HG02840 (cell line): ENCODE data around the gene ACTR3.

Experiments used
- ATAC-seq: cut with Tn5 transposase; IDR thresholded peaks from one replicate; pipeline ENCODE4 v1.9.1; 2021; ENCODE audit warnings: mild to moderate bottlenecking, moderate library complexity, moderate number of reproducible peaks; ENCODE audit not compliant: unreplicated experiment, low FRiP score

The ACTR3 gene

DNA sequence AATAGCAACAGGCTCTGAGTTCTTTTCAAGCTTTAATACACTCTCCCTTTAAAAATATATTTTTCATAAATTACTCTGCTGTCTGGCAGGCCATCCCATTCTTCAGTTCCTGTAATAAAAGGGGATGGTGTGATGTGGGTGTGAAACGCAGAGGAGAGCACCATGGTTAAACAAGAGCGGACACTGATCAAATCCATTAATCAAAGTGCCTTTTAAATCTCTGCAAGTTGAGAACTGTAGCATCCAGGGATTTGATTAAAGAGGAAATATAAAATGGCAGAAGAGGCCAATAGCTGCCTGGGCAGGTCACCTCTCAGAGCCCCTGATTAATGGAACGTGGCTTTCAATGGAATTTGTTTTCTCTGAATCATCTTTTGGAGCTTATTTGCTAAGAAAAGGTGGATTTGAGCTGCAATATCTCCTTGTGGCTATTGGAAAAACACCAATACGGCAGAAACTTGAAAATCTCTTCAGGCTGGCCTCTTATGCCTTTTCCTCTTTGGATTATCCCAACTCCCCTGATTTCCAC is 96.9 kb downstream of the ACTR3 start:
- no peak for ATAC-seq

GRCh38 chr2:113992090-113992489 is 102.2 kb downstream of the ACTR3 start:
- no peak for ATAC-seq

- ATAC-seq = no peak
Observed at GRCh38 chr2:113996671-113997594, 107.0 kb downstream of the ACTR3 start.

DNA sequence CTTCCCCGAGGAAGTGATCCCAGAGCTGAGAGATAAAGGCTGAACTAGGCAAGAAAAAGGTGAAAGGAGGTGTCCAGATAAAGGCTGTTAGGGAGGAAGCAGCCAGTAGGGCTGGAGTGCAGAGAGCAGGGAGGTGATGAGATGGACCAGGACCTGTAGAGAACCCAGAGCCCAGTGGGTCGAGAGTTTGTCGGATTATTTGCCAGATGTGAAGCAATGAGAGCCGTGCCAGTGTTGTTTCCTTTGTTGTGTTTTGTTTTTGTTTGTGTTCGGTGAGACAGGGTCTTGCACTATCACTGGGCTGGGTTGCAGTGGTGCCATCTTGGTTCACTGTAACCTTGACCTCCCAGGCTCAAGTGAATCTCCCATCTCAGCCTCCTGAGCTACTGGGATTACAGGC is 111.3 kb downstream of the ACTR3 start:
- ATAC-seq = no peak

- no peak for ATAC-seq
Observed at GRCh38 chr2:114001937-114002336, 112.0 kb downstream of the ACTR3 start.

DNA sequence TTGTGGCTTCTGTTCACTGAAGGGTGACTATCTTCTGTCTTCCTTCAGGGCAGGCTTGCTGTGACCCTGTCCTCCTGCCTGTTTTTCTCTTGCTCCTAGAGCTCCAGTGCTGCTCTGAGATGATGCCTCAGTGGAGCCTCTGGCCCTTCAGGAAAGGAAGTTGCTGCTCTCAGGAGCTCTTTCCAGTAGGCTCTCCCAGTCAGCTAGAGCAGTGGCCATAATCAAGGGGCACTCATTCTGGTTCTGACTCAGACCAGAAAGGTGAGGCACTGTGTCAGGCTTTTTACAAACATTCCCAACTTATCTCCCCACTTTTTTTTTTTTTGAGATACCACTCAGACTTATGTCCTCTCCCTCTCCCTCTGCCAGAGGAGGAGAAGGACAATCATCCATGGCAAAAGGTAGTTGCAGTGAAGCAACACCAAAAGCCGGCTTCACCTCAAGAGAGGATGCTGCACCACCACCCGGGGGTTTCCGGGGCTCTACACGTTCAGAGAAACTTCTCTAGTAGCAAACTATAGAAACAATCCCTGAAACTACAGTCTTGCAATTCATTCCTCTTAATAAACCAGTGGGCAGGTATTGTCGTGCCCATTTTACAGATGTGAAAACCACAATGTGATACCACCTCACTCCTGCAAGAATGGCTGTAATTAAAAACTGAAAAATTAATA is 115.4 kb downstream of the ACTR3 start:
- no peak for ATAC-seq

GRCh38 chr2:114006460-114006859 is 116.6 kb downstream of the ACTR3 start:
- no peak for ATAC-seq

DNA sequence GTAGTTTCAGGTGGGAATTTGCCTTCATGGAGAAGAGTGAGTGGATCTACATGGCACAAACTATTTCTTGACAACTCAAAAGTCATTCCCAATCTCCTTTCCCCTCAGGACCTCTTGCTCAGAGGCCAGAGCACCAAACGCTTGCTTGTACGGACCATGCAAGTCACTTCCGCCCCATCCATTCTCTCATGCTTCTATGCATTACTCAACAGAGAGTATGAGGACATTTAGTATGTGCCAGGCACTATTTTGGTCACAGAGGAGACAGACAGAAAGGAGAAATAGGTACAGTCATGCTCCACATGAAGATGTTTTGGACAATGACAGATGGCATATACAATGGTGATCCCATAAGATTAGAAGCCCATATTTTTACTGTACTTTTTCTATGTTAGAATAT is 117.5 kb downstream of the ACTR3 start:
- no peak for ATAC-seq

DNA sequence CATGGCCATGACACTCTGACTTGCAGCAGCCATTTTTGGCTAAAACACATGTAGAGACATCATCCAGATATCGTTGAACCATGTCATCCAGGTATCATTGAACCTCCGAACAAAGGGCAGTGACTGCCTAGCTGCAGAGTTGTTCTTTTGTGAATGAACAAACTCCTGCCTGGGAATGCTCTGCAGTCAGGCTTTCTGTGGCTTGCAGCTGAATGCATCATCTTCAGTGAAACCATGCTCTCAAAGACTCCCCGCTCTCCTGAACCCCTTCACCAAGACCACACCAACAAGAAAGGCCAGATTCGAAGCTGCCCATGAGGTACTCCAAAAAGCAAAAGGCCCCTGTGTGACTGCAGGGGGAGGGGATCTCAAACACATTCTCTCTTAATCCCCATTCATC is 118.8 kb downstream of the ACTR3 start:
- no peak for ATAC-seq

DNA sequence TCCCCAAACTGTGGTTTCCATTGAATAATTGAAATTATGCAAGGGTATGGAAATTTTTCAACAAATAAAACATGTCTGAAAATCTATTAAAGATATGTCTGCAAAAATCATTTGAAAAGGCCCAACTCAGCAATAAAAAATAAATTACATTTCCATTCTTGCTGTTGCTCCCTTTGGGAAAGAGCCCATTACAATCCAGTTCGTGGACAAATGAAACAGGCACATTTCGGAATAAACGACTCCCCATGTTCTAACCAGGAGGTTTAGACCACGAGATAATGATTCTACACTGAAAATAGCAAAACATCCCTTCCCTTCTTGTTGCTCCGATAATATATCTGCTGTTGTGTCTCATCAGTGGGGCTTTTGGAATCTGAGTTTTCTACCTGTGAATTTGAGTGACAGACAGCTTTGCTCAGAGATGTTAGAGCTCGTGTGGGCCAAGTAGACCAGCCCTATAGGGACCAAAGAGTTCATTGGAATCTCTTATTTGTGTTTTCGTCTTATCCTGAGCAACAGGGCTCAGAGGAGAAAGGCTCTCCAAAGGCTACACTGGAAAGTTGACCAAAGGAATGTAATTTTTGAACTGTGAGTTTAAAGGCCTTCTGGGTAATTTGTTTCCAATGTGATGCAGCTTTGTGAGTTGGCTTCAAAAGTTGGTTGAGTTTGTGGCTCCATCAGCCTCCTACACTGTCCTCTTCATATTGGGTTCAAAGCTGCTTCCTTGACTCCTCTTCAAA is 119.5 kb downstream of the ACTR3 start:
- ATAC-seq = no peak

DNA sequence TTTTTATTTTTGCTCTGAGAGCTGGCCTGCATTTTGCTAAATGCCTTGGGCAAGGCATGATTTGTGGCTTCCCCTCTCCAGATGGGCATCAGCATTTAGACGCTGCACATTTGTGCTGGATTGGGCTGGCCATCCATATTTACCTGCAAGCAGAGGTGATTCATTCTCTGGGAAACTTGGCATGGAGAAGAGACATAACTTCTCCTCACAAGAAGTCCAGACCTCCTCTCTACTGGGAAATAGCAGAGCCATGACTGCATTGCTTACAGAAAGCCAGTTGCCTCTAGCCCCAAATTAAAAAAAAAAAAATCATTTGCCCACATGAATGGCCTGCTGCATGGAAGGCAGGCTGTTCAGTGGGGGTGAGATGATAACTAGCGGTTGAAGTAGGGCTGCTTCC is 120.1 kb downstream of the ACTR3 start:
- no peak for ATAC-seq

DNA sequence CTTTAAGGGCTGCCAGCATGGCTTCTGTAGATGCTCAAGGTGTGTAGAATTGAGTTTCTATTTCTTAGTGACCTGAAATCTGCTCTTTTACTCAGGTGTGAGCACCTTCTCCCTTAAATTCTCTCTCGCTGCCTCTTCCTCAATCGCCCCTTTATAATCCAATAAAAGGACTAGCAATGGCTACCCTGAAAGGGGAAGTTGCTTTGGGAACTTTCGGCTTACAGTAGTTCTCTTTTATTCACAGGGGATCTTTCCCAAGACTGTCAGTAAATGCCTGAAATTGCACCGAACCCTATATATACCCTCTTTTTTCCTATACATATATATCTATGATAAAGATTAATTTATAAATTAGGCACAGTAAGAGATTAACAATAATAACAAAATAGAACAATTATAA is 121.8 kb downstream of the ACTR3 start:
- ATAC-seq = no peak
